HL-60 (cell line): Measurements from ENCODE around the gene USH1C.

Experiments used
- DNase-seq, 2 experiments: peaks; one replicate each; pipeline ENCODE4 v3.0.0-alpha.2; 2010 to 2020; ENCODE audit warnings: low read depth in 1 of 2, low spot score in 1 of 2
- H3K27ac ChIP-seq: fragments of 250-450 bp; sonication (Bioruptor Pico); replicated peaks from 2 replicates; pipeline ENCODE4 v1.5.1; 2020; ENCODE audit warnings: mild to moderate bottlenecking, moderate library complexity
- H3K27me3 ChIP-seq: fragments of 250-450 bp; sonication (Bioruptor Pico); 2 replicates; pipeline ENCODE4 v1.5.1; 2021; ENCODE audit warnings: mild to moderate bottlenecking, moderate library complexity; ENCODE audit not compliant: insufficient read depth, poor library complexity, severe bottlenecking
- H3K4me3 ChIP-seq: replicated peaks from 2 replicates; pipeline ENCODE4 v1.5.1; 2011; ENCODE audit warnings: mild to moderate bottlenecking, control low read depth, low read length; ENCODE audit not compliant: insufficient read depth
- CTCF ChIP-seq: IDR thresholded peaks from one replicate; pipeline ENCODE4 v1.5.1; 2011; ENCODE audit warnings: low read length, control low read depth, inconsistent platforms; ENCODE audit not compliant: insufficient read depth
- GABPA ChIP-seq: IDR thresholded peaks from 2 replicates; pipeline ENCODE4 v1.6.1; 2012; ENCODE audit warnings: low read depth
- POLR2AphosphoS5 ChIP-seq: IDR thresholded peaks from 2 replicates; pipeline ENCODE4 v1.6.1; 2012; ENCODE audit warnings: low read depth
- SPI1 ChIP-seq: IDR thresholded peaks from 2 replicates; pipeline ENCODE4 v1.6.1; 2012; ENCODE audit warnings: low read depth, mild to moderate bottlenecking, borderline replicate concordance
- TF ChIP-seq, protein P1 (sequence below): IDR thresholded peaks from 2 replicates; pipeline ENCODE4 v1.6.1; 2012; ENCODE audit warnings: low read depth; ENCODE audit not compliant: insufficient replicate concordance

USH1C gene

DNA sequence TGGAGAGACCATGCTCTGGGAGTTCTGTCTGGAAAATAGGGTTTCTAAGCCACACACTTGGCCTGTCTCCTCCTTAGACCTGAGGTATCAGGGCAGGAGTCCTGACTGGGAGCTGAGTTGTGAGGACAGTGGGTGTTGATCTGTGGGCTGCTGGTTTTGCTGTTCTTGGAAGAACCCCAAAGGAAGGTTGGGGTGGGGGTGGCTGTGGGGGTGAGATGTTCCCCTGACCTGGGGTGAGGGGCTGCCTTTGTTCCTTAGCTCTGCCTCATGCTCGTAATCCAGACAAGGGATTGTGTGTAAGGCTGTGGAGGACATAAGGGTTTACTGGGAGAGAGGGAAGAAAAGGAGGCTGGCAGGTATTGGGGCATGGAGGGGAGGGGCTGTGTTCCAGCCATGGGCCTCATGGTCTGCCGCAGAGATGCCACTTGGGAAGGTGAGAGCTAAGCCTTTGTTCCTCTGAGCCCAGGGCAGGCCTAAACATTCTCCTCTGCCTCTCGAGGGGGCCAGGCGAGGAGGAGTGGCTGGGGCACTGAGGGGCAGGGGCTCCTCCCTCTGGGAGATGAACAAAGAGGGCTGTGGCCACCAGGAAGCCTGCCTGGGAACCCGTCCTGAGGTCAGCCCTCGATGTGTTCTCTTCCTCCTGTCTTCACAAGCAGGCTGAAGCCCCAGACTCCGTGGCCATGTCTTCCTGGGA, 7.3 kb upstream of the USH1C start:
- TF ChIP-seq POLR2AphosphoS5 = no peak
- TF ChIP-seq SPI1 = no peak
- TF ChIP-seq GABPA = no peak
- DNase-seq = no peak
- Histone ChIP-seq H3K27me3 (peaks cover 3% of the 10 kb centered on the region), H3K27ac (no peak overlapping the region), H3K4me3 (no peak overlapping the region)

- no peak for DNase-seq
- H3K27ac ChIP-seq = no peak overlapping the region
- TF ChIP-seq SPI1 = no peak
- TF ChIP-seq CTCF = no peak
- TF ChIP-seq GABPA = no peak
- TF ChIP-seq, protein P1, sequence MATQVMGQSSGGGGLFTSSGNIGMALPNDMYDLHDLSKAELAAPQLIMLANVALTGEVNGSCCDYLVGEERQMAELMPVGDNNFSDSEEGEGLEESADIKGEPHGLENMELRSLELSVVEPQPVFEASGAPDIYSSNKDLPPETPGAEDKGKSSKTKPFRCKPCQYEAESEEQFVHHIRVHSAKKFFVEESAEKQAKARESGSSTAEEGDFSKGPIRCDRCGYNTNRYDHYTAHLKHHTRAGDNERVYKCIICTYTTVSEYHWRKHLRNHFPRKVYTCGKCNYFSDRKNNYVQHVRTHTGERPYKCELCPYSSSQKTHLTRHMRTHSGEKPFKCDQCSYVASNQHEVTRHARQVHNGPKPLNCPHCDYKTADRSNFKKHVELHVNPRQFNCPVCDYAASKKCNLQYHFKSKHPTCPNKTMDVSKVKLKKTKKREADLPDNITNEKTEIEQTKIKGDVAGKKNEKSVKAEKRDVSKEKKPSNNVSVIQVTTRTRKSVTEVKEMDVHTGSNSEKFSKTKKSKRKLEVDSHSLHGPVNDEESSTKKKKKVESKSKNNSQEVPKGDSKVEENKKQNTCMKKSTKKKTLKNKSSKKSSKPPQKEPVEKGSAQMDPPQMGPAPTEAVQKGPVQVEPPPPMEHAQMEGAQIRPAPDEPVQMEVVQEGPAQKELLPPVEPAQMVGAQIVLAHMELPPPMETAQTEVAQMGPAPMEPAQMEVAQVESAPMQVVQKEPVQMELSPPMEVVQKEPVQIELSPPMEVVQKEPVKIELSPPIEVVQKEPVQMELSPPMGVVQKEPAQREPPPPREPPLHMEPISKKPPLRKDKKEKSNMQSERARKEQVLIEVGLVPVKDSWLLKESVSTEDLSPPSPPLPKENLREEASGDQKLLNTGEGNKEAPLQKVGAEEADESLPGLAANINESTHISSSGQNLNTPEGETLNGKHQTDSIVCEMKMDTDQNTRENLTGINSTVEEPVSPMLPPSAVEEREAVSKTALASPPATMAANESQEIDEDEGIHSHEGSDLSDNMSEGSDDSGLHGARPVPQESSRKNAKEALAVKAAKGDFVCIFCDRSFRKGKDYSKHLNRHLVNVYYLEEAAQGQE = no peak
- no peak for TF ChIP-seq POLR2AphosphoS5
- no peak overlapping the region for H3K4me3 ChIP-seq
- H3K27me3 ChIP-seq = peaks cover 4% of the 10 kb centered on the region
These were observed 6.5 kb upstream of the USH1C start for GRCh38 chr11:17550450-17551346.

GRCh38 chr11:17548444-17548843, 4.2 kb upstream of the USH1C start:
- H3K27ac ChIP-seq = no peak overlapping the region
- peaks cover 9% of the 10 kb centered on the region for H3K27me3 ChIP-seq
- TF ChIP-seq, protein P1 = no peak
- TF ChIP-seq GABPA (no peak), SPI1 (no peak), CTCF (no peak), POLR2AphosphoS5 (no peak)
- no peak overlapping the region for H3K4me3 ChIP-seq
- DNase-seq = no peak

DNA sequence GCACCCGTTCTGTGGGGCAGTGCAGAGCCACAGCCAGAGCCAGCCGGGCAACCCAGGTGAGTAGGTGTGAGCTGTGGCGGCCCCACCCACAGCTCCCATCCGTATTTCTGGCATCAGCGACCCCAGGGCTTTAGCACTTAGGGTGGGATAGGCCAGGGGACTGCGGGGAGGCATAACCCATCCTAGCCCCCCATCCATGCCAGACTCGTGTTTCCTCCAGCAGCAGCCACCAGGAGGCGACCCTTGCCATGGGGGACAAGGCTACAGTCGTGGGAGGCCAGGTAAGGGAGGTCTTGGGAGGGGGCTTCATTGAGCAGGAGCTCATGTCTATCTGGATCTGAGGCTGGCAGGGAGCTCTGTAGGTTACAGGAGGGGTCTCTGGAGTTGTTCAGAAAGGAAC, 3.7 kb upstream of the USH1C start:
- no peak for TF ChIP-seq CTCF
- no peak for TF ChIP-seq POLR2AphosphoS5
- no peak for TF ChIP-seq SPI1
- TF ChIP-seq, protein P1 = no peak
- no peak for TF ChIP-seq GABPA
- Histone ChIP-seq H3K4me3 (no peak overlapping the region), H3K27me3 (peaks cover 13% of the 10 kb centered on the region), H3K27ac (no peak overlapping the region)
- no peak for DNase-seq
